ENCODE data around the gene EHD4. TPM values are rescaled to one million over a fixed set of nuclear protein-coding genes. Genes with fewer than 3 reads are reported as not detected.
A peak's percentile ranks its signal among the peaks of the same experiment; 100 is the strongest.

Gene EHD4
- polyA plus RNA-seq (ENCODE audit: insufficient read length in 4 of 4): 10 to 100 TPM in 3 of 4 donors, 1 to 10 TPM in 1; 8.7 to 20.5 (median 16.4) TPM

DNA sequence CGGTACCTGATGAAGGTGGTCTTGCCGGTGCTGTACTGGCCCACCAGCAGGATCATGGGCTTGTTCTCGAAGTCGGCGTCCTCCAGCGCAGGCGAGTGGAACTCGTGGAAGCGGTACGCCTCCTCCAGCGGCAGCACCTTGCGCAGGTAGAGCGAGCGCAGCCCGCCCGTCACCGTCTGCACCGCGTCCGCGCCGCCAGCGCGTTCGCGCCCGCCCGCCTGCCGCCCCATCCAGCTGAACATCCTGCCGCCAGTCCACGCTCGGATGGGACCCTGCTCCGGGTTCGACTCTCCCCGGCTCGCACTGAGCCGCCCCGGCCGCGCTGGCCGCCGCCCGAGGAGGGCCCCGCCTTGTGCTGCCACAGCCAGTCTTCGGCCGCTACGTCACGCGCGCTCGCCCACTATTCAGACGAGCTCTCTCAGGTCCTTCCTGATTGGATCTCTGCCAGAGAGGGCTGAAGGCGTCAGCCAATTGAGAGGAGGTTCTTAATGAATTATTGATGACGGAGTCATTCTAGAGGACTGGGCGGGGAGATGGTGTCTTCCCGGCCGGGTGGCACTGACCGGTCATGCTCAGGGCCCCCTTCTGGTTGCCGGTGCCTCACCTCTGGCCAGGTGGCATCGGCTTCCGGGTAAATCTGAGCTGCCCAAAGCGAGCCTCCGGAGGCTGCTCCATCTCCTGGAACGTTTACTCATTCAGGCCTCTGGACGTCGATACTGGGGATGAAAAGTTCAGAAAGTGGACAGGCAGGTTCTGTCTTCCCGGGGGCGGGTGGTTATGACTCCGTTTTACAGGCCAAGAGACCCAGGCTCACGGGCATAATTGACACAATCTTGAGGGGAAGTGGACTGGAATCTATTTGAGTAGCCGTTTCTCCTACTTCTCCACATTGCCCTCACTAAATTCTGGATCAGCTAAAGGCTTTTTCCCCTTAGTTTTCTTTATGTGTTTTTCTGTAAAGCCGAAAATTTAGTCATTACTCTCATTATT lies at the start of gene EHD4:
EHD4 (minus strand) TSS at position 305 of the 990 bp plus-strand sequence; CDS start at position 242, 63 bp downstream.
- DNase-seq (ENCODE audit: low read depth in 4 of 4, low spot score in 3 of 4): peak; percentile 92 to 99 (median 98)

- DNase-seq (ENCODE audit: low read depth in 4 of 4, low spot score in 3 of 4): no peak
Measured at GRCh38 chr15:42021593-42021992, 49.2 kb upstream of the EHD4 start.

DNA sequence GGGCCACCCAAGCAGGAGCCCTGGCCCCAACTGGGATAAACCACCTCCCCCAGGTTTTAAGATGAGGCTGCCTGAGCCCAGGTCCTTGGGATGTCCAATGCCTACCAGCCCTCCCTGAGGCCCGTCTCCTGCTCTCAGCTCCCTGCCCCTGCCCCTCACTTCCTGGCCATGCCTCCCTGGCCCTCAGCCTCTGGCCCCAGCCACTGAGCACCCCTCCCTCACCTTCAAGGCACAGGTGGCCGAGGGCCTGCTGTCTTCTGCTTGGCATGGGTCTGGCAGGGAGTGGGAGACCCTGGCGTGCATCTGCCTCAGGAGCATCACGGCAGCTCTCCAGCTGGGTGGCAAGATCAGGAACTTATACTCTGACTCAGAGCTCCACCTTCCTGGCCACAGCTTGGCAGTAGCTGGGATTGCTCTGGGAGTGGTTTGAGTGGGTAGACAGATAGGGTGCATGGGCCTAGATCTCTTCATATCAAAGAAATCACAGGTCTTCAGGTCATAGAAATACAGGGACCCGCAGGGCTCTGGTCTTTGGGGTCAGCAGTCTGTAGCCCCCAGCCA lies 48.4 kb upstream of the EHD4 start, which contains the start of gene PLA2G4E:
PLA2G4E (minus strand) TSS at position 330 of the 561 bp plus-strand sequence; CDS start at position 318, 12 bp downstream.
- DNase-seq (ENCODE audit: low read depth in 4 of 4, low spot score in 3 of 4): no peak

- no peak for DNase-seq (ENCODE audit: low read depth in 4 of 4, low spot score in 3 of 4)
Measured at GRCh38 chr15:42018306-42019224, 46.2 kb upstream of the EHD4 start.

DNA sequence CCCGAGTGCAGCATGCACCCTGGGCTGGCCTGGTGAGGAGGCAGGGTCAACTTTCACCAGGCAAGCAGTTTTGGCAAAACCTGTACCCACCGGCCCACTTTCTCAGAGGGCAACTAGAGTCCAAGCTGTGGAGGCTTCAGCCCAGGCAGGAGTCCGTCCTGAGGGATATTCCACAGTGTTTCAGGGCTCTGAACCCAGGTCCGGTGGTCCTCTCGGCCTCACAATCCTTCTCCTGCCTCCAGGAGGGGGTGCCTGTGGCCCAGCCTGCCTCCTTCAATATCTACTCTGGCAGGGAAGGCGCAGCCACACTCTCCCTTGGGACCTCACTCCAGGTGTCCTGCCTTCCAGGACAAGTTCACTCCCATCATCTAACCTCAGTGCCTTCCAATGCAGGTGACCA lies 44.6 kb upstream of the EHD4 start:
- DNase-seq (ENCODE audit: low read depth in 4 of 4, low spot score in 3 of 4): no peak

- no peak for DNase-seq (ENCODE audit: low read depth in 4 of 4, low spot score in 3 of 4)
Measured at GRCh38 chr15:42014406-42014805, 42.0 kb upstream of the EHD4 start.

DNA sequence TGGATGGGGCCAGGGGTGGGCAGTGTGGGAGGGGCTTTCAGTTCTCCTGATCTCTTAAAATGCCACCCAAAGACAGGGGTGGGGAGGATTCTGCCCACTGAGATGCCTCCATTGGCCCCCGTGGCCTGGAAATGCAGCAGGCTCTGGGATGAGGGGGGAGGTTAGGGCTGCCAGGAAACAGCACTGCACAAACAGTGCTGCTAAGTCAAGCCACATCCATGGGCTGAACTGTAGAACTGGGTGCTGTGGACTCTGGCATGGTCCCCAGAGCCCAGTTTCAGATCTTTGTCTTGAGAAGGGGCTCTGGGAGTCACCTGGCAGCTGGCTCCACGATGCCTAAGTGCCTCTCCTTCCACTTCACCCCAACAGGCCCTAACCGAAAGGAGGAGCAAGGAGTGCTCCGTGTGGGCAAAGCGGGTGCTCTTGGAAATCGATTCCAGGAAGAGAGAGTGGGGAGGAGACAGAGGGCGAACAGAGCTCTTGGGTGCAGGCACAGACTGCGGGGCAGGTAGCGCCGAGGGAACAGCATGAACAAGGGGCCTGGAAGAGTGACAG lies 40.6 kb upstream of the EHD4 start:
- no peak for DNase-seq (ENCODE audit: low read depth in 4 of 4, low spot score in 3 of 4)

- DNase-seq (ENCODE audit: low read depth in 4 of 4, low spot score in 3 of 4): peak in 1 of 4 donors; percentile 10
Measured at GRCh38 chr15:42012241-42012640, 39.9 kb upstream of the EHD4 start.

DNA sequence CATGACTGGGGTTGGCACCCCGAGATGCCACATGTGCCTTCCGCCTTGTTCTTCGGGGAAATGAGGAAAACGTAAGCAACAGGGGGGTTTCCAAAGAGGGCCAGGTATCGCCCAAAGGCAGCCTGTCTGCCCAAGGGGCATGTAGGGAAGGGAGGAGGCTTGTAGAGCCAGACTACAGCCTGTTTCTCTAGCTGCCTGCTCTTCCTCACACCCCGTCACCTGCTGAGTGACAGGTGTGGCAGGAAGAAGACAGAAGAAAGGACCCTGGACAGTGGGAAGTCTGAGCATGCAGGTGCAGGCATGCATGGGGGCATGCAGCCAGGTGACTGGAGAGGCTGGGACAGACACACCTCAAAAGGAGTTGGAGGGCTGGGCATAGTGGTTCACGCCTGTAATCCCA lies 38.7 kb upstream of the EHD4 start:
- no peak for DNase-seq (ENCODE audit: low read depth in 4 of 4, low spot score in 3 of 4)

- no peak for DNase-seq (ENCODE audit: low read depth in 4 of 4, low spot score in 3 of 4)
Measured at GRCh38 chr15:42010434-42010833, 38.1 kb upstream of the EHD4 start.

DNA sequence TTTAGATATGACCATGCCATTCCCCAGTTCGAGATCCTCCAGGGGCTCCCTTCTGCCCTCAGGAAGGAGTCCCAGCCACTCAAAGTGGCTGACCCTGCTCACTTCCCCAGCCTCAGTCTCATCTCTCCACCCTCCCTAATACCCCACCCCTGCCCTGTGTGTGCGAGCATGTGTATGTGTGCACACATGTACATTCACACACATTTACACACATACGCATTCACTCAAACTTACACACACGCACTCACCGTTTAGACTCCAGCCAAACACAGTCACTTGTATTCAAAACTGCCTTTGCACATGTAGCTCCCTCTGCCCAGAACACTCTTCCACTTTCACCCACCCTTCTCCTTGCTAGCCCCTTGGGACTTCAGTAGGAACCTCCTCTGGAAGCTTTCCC lies 37.1 kb upstream of the EHD4 start:
- DNase-seq (ENCODE audit: low read depth in 4 of 4, low spot score in 3 of 4): no peak

- no peak for DNase-seq (ENCODE audit: low read depth in 4 of 4, low spot score in 3 of 4)
Measured at GRCh38 chr15:42009022-42009421, 36.7 kb upstream of the EHD4 start.

DNA sequence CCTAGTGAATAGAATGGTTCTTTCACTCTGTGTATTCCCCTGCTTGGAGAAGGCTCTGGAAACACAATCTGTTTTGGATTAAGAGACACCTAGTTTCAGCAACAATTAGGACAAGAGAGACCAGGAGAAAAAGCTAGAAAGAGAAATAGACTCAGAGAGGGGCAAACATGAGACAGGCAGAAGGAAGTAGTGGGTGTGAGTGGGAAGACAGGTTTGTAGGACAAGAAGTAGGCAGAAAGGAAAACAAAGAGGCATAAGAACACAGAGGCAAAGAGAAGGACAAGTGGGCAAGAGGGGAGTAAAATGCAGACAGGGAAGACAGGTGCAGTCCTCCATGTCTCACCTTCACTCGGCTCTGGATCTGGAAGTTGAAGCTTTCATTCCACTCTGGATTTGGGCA lies 35.0 kb upstream of the EHD4 start:
- DNase-seq (ENCODE audit: low read depth in 4 of 4, low spot score in 3 of 4): no peak

GRCh38 chr15:42002333-42002732 lies 30.0 kb upstream of the EHD4 start:
- DNase-seq (ENCODE audit: low read depth in 4 of 4, low spot score in 3 of 4): no peak

DNA sequence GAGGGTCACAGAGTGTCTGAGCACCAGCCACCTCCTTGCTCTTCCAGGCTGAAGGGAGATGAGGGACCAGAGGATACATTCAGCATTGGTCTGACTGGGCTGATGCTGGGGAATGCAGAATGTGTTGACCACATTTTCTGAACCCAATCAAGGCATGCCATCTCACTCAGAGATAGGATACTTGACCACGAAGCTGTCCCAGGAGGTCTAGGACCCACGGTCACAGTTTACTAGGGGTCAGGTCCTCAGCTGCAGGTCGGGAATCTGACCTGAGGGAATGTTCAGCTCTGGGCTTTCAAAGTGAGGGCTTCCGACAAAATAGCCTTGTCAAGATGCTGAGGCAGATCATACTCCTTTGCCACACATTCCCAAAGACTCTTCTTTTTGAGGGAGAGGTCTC lies 28.9 kb upstream of the EHD4 start:
- DNase-seq (ENCODE audit: low read depth in 4 of 4, low spot score in 3 of 4): no peak

DNA sequence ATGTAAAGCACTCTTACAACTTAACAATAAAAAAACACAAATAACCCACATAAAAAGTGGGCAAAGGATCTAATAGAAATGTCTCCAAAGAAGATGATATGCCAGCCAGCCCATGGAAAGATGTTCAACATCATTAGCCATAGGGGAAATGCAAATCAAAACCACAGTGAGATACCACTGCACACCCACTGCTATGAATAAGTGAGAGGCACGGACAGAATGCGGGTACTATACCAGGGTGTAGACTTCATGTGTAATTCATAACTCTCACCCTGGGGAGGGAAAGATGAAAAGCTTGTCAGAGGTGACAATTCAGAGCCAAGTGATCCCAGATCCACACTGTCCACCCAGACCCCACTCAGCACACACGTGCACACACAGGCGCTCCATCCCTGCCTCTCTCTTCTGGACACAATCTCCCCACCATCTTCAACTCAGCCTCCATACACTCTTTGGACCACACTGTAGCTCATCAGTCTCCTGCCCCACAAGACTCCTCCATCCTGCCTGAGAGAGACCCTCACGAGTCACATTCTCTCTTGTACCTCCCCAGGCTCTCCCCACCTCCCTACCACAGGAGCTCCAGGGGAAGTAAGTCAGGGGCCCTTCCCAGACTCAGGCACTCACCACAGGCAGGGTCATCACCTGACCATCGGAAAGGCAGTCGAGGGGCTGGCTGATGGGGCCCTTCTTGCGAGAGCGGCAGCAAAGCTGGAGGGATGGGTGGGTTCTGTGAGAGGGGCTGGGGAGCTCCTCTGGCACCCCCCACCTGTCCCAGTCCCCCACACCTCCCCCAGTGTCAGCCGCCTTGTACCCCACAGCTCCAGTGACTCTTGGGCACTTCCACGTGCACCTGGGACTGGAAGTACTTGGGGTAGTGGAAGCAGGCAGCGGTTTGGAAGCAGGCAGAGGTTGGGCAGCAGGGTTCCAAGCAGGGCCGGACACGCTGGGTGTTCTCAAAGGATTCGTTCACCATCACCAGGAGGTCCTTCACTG lies 27.2 kb upstream of the EHD4 start:
- DNase-seq (ENCODE audit: low read depth in 4 of 4, low spot score in 3 of 4): no peak

- no peak for DNase-seq (ENCODE audit: low read depth in 4 of 4, low spot score in 3 of 4)
Measured at GRCh38 chr15:41997845-41998244, 25.5 kb upstream of the EHD4 start.

GRCh38 chr15:41996921-41997592 lies 24.7 kb upstream of the EHD4 start:
- DNase-seq (ENCODE audit: low read depth in 4 of 4, low spot score in 3 of 4): no peak

DNA sequence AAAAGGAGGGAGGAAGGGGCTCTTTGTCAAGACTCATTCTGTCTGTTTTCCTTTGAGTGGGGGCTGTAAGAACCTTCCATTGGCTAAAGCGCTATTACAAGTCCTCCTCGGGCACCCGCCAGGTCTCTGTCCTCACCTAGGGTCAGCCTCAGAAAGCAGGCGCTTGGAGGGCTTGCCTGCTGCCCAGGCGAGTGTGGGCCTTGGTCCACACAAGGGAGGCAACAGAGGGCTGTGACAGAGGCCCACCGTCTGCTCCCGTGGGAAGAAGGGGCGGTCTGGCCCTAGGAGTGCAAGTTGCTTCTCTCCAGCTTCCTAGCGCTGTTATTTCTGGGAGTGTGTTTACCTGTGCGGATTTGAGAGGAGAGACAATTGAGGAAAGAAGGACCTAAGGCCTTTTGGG lies 24.0 kb upstream of the EHD4 start:
- no peak for DNase-seq (ENCODE audit: low read depth in 4 of 4, low spot score in 3 of 4)

Data from left renal pelvis (tissue), 4 donors.